ENCODE measurements around the gene ATF7IP2.
"Not testable (repeated sequence)": the region's sequence is repeated elsewhere in the genome, so short reads cannot be mapped to it uniquely, and the experiment has no call there.

ATF7IP2 gene

DNA sequence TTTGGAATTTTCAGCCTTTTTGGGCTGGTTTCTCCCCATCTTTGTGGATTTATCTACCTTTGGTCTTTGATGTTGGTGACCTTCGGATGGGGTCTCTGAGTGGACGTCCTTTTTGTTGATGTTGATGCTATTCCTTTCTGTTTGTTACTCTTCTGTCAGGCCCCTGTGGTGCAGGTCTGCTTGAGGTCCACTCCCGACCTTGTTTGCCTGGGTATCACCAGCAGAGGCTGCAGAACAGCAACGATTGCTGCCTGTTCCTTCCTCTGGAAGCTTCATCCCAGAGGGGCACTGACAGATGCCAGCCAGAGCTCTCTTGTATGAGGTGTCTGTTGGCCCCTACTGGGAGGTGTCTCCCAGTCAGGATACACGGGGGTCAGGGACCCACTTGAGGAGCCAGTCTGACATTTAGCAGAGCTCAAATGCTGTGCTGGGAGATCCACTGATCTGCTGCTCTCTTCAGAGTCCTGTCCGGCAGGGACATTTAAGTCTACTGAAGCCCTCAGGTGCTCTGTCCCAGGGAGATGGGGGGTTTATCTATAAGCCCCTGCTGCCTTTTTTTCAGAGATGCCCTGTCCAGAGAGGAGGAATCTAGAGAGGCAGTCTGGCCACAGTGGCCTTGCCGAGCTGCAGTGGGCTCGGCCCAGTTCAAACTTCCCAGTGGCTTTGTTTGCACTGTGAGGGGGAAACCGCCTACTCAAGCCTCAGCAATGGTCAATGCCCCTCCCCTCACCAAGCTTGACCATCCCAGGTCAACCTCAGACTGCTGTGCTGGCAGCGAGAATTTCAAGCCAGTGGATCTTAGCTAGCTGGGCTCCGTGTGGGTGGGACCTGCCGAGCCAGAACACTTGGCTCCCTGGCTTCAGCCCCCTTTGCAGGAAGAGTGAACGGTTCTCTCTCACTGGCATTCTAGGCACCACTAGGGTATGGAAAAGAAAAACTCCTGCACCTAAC lies 66.6 kb downstream of the ATF7IP2 start:
- not testable (repeated sequence) for DNase-seq (ENCODE audit: low read depth in 2 of 2)

DNA sequence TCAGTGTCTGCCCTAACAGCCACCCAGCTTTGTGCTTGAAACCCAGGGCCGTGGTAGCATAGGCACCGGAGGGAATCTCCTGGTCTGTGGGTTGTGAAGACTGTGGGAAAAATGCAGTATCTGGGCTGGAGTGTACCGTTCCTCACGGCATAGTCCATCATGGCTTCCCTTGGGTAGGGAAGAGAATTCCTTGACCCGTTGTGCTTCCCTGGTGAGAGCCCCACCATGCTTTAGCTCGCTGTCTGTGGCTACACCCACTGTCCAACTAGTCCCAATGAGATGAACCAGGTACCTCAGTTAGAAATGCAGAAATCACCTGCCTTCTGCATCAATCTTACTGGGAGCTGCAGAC lies 67.3 kb downstream of the ATF7IP2 start:
- no peak for DNase-seq (ENCODE audit: low read depth in 2 of 2)

DNA sequence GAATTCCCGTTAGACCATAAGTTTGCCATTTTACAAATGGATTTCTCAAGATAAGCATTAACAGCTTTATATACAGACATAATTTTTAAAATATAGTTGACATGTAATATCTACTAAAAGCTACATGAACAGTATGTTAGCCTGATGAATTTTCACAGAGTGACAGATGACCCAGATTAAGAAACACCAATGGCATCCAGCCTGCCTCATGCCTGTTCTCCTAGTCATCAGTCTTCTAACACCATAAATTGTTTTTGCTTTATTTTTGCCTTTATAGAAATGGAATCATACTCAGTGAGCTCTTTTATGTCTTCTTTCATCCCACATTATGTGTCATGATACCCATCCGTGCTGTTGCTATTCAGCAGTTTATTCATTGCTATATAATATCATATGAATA lies 80.0 kb downstream of the ATF7IP2 start:
- no peak for DNase-seq (ENCODE audit: low read depth in 2 of 2)

DNA sequence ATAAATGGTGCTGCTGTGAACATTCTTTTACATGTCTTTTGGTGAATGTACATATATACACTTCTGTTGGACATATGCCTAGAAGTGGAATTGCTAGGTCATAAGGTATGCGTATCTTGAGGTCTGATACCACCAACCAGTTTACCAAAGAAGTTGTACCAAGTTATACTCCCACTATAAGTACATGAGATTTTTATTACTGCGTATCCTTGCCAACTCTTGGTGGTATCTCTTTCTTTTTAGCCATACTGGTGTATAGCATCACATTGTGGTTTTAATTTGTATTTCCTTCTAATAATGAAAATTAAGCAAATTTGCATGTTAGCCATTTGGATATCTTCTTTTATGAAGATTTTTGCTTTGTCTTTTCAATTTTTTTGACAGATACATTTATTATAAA lies 80.5 kb downstream of the ATF7IP2 start:
- DNase-seq (ENCODE audit: low read depth in 2 of 2): no peak

DNA sequence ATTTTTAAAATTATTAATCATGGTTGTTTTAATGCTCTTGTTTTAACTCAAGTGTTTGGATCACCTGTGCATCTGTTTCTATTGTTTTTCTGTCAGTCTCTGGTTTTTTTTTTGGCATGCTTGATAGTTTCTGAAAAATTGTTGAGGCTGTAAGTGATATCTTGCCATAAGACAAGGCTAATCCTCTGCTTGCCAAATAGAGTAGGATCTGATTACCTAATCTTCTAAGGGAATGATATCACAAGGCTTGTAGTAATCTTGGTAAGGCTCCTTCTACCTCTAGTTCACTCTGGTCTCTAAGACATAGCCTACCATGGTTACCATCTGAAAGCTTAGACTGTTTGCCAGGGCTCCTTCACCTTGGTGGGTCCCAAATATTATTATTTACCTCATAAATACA lies 81.0 kb downstream of the ATF7IP2 start:
- no peak for DNase-seq (ENCODE audit: low read depth in 2 of 2)

DNA sequence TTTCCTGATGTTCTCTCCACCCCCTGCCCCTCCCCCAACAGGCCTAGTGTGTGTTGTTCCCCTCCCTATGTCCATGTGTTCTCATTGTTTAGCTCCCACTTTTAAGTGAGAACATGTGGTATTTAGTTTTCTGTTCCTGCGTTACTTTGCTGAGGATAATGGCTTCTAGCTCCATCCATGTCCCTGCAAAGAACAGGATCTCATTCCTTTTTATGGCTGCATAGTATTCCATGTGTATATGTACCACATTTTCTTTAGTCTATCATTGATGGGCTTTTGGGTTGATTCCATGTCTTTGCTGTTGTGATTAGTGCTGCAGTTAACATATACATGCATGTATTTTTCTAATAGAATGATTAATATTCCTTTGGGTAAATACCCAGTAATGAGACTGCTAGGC lies 90.8 kb downstream of the ATF7IP2 start:
- DNase-seq (ENCODE audit: low read depth in 2 of 2): not testable (repeated sequence)

DNA sequence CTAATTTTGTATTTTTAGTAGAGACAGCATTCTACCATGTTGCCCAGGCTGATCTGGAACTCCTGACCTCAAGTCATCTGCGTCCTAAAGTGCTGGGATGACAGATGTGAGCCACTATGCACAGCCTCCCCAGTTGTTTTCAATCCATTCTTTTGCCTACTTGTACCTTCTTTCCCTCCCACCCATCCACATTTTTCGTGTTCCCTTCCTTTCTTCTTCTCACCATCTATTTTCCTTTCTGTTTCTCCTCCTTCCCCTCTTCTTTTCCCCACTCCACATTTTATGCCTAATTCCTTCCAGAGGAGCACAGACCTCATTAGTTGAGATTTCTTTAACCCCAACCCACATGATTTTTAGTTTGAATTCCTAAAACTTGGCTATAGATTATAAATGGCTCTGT lies 94.3 kb downstream of the ATF7IP2 start:
- DNase-seq (ENCODE audit: low read depth in 2 of 2): no peak

DNA sequence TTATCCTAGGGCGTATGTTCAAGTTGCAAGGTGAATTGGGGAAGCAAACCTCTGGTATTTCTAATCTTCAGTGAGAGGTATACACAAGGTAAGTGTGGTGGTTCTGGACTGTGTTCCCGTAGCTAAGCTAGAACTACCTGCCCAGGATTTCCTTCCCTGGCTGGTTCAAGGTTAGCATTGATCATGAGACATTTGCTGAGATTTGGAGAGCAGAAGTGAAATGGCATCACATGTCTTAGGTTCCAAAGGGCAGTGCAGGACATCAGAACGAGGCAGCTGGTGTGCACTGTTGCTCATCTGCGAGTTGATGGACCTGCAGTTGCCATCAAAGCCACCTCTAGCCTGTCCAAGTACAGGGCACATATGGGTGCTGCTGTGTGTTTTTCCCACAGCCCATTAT lies 99.3 kb downstream of the ATF7IP2 start:
- DNase-seq (ENCODE audit: low read depth in 2 of 2): no peak

DNA sequence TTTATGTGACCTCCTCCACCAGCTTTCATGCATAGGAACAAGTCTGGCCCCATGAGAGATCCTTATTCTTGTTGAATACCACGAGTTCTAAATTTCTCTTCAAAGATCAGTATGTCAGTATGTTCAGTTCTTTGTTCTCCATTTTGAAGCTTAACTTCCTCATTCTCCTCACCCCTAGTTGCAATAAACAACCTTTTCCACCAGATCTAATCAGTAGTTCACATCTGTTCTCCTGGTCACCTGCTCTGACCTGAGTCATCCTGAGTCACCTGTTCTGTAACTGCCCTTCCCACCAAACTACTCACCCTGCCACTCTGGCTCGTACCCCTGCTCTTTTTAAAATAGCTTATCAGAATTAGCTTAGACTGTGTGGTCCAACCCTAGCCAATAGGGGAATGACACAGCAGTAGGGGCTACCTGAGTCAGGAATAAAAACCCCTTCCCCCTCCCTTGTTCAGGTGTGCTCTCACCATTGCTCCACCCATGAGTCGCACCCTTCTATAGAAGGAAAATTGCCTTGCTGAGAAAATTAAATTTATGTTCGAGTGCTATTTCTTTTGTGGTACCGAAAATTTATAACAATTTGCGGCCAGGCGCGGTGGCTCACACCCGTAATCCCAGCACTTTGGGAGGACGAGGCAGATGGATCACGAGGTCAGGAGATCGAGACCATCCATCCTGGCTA lies 100.0 kb downstream of the ATF7IP2 start:
- no peak for DNase-seq (ENCODE audit: low read depth in 2 of 2)

DNA sequence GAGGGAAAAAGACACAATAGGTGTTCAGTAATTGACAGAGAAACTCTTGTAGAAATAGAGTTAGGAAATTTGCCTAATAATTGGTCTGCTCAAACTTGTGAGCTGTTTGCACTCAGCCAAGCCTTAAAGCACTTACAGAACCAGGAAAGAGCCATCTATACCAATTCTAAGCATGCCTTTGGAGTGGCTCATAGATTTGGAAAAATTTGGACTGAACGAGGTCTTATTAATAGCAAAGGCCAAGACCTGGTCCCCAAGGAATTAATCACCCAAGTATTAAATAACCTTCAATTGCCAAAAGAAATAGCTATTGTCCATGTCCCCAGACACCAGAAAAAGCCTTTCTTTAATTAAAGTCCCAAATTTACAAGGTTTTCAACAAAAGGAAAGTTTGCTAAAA lies 104.3 kb downstream of the ATF7IP2 start:
- DNase-seq (ENCODE audit: low read depth in 2 of 2): no peak

DNA sequence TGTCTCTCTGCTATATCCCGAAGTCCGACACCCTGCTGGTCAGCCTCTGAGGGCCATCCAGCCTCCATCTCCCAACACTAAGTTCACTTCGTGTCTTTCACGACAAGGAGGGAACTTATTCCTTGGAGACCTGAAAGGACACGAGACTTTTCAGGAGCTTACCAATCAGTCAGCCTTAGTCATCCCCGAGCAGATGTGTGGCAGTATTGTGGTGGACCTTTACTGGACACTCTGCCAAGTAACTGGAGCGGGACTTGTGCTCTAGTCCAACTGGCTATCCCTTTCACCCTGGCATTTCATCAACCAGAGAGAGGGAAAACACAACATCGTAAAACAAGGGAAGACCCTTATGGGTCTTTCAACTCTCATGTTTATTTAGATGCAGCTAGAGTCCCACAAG lies 107.4 kb downstream of the ATF7IP2 start:
- DNase-seq (ENCODE audit: low read depth in 2 of 2): no peak

DNA sequence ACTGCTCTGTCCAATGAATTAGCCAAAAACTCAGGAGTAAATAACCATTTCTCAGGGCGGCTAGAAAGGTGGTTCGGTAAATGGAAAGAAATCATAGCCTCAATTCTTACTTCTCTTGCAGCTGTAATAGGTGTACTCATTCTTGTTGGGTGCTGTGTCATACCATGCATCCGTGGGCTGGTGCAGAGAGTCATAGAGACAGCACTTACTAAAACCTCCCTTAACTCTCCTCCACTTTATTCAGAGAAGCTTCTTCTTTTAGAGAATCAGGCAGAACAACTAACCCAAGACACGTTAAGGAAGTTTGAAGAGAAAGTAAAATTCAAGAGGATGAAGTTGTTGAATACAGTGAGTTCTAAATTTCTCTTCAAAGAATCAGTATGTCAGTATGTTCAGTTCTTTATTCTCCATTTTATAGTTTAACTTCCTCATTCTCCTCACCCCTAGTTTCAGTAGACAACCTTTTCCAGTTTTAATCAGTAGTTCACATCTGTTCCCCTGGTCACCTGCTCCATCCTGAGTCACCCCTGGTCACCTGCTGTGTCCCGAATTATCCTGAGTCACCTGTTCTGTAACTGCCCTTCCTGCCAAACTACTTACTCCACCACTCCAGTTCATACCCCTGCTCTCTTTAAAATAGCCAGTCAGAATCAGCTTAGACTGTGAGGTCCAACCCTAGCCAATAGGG lies 108.6 kb downstream of the ATF7IP2 start:
- DNase-seq (ENCODE audit: low read depth in 2 of 2): no peak

DNA sequence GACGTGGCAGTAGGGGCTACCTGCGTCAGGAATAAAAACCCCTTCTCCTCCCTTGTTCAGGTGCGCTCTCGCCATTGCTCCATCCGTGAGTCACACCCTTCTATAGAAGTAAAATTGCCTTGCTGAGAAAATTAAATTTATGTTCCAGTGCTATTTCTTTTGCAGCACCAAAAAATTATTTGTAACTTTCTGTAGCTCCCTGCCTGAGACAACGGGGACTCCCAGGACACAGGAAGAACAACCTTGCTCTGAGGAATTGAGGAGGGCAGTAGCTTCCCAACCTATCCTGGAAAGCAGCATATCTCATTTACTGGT lies 109.1 kb downstream of the ATF7IP2 start:
- no peak for DNase-seq (ENCODE audit: low read depth in 2 of 2)

DNA sequence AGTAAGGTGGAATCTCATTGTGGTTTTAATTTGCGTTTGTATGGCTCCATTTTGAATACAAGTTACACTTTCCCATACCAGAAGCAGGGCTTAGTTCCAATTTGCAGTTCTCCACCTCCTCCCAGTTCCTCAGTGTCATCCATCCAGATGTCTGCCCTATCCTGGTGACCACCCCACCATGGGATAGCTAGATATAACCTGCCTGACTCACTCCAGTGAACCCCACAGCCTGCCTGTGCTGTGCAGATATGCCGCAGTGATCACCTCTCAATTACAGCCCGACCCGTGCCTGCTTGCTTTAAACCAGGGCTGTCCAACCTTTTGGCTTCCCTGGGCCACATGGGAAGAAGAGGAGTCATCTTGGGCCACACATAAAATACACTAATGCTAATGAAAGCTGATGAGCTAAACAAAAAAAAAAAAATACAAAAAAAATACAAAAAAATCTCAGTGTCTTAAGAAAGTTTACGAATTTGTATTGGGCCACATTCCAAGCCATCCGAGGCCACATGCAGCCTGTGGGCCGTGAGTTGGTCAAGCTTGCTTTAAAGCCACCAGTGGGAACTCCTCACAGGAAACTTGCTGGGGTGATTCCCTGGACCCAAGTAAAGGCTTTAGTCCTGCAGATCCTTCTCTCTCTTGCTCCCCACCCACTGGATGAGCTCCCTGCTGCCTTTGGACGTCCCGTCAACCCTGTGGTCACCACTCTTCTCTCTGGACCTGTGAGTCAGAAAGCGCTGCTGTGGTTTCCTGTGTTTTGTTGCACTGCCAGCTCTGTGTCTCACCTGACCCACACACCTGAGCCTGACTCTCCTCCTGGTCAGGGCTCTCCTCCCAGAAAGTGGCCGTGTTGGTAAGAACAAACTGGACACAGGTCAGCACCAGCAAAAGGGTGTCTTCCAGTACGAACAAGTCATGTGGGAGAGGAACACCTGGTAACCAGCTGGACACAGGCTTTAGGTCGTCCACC lies 111.6 kb downstream of the ATF7IP2 start:
- no peak for DNase-seq (ENCODE audit: low read depth in 2 of 2)

DNA sequence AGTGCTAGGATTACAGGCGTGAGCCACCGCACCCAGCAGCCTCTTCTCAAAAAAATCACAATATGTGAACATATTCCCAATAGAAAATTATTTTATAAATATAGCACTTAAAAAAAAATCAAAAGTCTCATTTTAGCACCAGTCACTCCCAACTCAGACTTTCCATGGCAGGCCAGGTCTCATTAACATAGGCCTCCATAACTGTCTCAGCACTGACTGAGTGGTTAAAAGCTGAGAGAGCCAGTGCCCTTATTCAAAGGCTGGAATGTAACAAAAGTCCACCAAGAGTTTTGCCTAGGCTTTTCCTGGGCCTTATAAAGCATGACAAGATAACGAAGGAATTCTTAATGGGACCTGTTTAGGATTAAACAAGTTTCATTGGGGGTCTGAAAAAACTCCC lies 114.7 kb downstream of the ATF7IP2 start:
- no peak for DNase-seq (ENCODE audit: low read depth in 2 of 2)

DNA sequence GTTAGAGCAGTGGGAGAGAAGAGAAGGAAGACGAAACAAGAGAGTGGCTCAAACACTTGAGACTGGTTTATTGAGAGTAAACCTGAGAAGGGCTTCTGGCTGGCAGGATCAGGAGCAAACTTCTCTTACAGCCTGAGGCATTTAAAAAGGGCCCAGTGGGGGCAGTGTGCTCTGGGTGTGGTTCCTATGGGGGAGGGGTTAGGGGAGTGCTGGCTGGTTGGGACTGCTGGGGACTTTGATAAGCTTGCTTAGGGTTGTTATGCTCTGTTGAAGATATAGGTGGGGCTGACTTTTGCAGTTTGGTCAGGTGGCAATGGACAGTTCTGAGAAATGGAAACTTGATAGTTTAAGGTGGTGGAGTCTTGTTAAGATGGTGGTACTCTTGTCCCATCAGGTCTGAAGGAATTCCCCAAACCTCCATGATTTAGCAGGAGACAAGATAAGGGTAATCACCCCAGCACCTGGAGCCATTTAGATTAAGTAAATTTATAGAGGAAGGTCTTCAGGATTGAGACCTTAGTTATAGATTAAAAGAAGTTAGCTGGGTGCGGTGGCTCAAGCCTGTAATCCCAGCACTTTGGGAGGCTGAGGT lies 115.3 kb downstream of the ATF7IP2 start:
- DNase-seq (ENCODE audit: low read depth in 2 of 2): no peak

DNA sequence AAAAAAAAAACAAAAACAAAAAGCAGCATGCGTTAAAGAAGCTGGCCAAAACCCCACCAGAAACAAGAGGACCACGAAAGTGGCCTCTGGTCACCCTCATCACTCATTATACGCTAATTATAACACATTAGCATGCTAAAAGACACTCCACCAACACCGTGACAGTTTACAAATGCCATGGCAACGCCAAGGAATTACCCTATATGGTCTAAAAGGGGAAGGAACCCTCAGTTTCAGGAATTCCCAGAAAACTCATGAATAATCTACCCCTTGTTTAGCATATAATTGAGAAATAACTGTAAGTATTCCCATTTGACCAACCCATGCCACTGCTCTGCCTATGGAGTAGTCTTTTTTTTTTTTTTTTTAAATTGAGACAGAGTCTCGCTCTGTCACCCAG lies 116.9 kb downstream of the ATF7IP2 start:
- DNase-seq (ENCODE audit: low read depth in 2 of 2): no peak

DNA sequence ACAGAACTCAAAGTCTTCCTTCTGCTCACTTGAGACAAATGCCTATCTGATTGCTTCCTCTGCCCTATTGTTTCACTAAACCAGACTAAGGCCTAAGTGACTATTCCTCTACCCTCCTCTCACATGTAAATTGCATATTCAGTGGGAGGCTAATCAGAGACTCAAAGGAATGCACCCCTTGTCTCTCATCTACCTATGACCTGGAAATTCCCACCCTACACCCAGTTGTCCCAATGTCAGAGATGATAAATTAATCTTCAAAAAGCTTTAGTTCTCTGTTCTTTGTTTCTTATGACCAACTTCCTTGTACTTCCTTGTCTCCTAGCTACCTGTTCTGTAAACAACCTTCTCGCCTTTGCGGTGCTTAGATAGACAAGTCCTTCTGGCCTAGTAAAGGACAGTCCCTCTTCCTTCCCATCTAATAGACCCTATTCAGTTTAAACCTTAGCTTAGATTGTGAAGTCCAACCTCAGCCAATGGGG lies 118.6 kb downstream of the ATF7IP2 start:
- no peak for DNase-seq (ENCODE audit: low read depth in 2 of 2)

DNA sequence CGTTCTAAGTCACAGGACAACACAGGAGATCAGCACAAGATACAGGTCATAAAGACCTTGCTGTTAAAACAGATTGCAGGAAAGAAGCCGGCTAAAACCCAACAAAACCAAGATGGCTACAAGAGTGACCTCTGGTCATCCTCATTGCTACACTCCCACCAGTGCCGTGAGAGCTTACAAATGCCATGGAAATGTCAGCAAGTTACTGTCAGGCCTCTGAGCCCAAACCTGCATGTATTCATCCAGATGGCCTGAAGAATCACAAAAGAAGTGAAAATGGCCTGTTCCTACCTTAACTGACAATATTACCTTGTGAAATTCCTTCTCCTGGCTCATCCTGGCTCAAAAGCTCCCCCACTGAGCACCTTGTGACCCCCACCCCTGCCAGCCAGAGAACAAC lies 119.4 kb downstream of the ATF7IP2 start:
- not testable (repeated sequence) for DNase-seq (ENCODE audit: low read depth in 2 of 2)

DNA sequence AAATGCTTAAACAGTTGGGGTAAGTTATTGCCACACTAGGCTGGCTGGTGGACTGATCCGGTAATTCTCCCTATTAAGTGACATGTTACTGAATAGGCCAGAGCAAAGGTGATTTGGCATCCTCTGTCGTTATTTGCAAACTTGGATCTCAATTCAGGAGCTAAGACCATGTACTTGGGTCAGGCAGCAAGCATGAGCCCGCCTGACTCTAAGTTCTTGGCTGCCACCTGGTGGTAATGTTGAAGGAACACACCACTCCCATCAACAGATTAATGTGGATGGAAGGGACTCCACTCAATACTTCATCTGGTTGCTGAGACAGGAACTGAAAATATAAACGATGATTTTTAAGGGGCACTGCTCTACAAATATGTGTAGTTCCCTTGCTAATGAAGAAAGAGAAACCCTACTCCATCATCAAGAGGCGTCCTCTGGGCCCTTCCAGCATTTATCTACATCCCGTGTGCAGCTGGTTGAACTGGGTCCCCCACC lies 123.7 kb downstream of the ATF7IP2 start:
- DNase-seq (ENCODE audit: low read depth in 2 of 2): peak; percentile 17 to 54

DNA sequence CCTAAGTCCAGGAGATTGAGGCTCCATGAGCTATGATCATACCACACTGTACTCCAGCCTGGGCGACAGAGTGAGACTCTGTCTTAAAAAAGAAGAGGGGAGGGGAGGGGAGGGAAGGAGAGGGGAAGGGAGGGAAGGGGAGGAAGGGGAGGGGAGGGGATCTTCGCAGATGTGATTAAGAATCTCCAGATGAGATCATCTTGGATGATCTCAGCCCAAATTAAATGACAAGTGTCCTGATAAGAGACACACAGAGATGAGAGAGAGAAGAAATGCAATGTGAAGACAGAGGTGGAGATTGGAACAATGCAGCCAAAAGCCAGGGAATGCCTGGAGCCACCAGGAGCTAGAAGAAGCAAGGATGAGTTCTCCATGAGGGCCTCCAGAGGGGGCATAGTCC lies 124.4 kb downstream of the ATF7IP2 start:
- no peak for DNase-seq (ENCODE audit: low read depth in 2 of 2)

Measured in stimulated activated CD4-positive, alpha-beta T cell treated with anti-CD3 and anti-CD28 coated beads, Interleukin-1b, Interleukin-23, amount 100 ng/mL, for 4 hours (primary cell).